ENCODE data around the gene ZCCHC10.

DNA sequence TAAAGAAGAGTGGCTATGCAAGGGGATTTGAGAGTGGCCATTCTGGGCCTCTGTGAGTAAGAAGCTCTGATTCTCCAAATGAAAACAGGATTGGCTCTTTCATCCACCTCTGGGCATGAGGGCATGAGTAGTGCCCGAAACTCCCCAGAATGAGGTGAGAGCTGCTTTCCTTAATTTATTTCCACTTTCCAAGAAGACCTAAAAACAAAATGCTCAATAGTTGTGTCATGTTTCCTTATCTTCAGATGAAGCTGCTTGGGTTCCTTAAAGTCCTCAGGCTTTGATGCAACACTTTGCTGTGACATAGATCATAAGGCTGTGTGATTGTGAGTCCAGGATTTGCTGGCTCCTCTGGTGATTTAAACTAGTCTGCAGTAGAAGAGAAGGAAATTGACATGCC, 3.1 kb upstream of the ZCCHC10 start:
- TF ChIP-seq POLR2A (IDR thresholded peaks at IDR 0.05; ENCODE audit: low read depth, low read length) = no peak
- TF ChIP-seq RFX5 (IDR thresholded peaks at IDR 0.05; ENCODE audit: low read depth, low read length) = no peak
- TF ChIP-seq, protein P1, sequence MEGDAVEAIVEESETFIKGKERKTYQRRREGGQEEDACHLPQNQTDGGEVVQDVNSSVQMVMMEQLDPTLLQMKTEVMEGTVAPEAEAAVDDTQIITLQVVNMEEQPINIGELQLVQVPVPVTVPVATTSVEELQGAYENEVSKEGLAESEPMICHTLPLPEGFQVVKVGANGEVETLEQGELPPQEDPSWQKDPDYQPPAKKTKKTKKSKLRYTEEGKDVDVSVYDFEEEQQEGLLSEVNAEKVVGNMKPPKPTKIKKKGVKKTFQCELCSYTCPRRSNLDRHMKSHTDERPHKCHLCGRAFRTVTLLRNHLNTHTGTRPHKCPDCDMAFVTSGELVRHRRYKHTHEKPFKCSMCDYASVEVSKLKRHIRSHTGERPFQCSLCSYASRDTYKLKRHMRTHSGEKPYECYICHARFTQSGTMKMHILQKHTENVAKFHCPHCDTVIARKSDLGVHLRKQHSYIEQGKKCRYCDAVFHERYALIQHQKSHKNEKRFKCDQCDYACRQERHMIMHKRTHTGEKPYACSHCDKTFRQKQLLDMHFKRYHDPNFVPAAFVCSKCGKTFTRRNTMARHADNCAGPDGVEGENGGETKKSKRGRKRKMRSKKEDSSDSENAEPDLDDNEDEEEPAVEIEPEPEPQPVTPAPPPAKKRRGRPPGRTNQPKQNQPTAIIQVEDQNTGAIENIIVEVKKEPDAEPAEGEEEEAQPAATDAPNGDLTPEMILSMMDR (conservative IDR thresholded peaks at IDR 0.05; ENCODE audit: low read depth, low read length) = no peak
- no peak for TF ChIP-seq SMC3 (IDR thresholded peaks at IDR 0.05; ENCODE audit: low read depth, low read length)
- TF ChIP-seq MAZ (IDR thresholded peaks at IDR 0.05; ENCODE audit: borderline replicate concordance, low read depth, low read length) = no peak
- TF ChIP-seq CEBPB (IDR thresholded peaks at IDR 0.05; ENCODE audit: low read depth, low read length) = no peak
- no peak for TF ChIP-seq RAD21 (IDR thresholded peaks at IDR 0.05; ENCODE audit: low read length)
- no peak for TF ChIP-seq MAFK (IDR thresholded peaks at IDR 0.05; ENCODE audit: low read depth, low read length)
